ENCODE results near the gene FAU.
"Not testable (repeated sequence)": the region's sequence is repeated elsewhere in the genome, so short reads cannot be mapped to it uniquely, and the experiment has no call there.

The FAU gene

DNA sequence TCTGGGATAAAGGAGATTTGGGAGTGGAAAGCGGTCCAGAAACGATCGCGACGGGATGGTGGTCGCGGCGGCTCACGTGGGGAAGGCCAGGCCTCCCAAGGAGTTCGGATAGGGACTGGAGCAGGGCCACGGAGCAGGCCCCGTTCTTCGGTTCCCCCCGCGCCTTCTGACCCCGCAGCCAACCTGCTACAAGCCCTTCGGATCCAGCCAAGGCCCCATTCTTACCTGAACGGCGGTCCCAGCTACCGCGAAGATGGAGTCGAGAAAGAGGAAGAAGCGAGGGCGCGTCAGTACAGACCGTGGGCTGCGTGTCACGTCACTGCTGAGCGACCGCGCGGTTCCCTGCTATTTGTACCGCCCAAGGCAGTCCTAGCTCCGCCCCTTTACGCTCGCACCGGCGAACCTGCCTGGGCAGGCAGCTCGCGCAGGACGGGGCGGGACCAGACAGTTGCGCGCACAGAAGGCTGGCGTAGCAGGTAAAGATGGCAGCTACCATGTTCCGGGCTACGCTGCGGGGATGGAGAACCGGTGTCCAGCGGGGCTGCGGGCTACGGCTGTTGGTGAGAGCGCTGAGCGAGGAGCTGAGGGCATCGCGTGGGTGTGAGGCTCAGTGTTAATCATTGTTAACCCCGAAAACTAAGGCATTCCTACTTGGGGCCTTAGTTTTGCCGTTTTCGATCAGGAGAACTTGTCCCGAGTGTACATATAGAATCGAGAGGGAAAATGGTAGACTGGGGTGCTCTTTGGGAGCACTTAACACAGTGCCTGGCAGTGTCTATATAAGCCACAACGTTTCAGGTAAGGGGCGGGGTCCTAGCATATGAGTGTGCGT, at the start of gene FAU, which contains the start of gene MRPL49:
Gene FAU (minus strand): TSS at position 270 of the 832 bp plus-strand sequence. CDS start 321 bp downstream, outside the sequence.
Gene MRPL49 (plus strand): TSS at position 457 of the 832 bp plus-strand sequence. CDS start 26 bp downstream, at position 483.
- intact Hi-C loops (cut with DNase I), result loop anchor here (10.0 kb wide), 1 partner anchor 317 kb away; the partner anchor contains the start of gene MAP4K2
- DNase-seq, result peak; percentile 95 to 99 (median 98)

DNA sequence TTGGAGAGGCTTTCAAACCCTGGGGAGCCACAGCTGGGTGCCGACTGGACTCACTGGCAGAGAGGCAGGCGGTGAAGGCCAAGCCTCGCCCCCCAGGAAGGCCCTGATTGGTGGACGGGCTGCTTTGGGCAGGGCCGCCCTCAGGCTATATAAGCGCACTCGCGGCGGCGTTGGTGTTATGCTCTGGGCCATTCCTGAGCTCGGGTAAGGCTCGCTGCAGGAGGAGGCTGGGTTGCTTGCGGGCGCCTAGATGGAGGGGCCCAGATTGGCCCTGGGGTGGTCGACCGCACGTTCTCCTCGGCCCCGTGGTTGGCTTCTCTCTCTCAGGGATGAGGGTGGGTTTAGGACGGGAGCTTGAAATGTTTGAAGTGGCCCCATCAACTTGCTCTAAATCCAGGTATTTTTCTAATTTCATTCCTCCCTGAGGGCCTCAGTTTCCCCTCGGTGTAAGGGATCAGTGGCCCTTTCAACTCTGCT, 48.2 kb upstream of the FAU start, which contains the start of gene SPDYC:
Gene SPDYC (plus strand): TSS at position 176 of the 477 bp plus-strand sequence. CDS start 1,125 bp downstream, outside the sequence.
- no peak for DNase-seq
- intact Hi-C loops (cut with DNase I), result no loop called here

DNA sequence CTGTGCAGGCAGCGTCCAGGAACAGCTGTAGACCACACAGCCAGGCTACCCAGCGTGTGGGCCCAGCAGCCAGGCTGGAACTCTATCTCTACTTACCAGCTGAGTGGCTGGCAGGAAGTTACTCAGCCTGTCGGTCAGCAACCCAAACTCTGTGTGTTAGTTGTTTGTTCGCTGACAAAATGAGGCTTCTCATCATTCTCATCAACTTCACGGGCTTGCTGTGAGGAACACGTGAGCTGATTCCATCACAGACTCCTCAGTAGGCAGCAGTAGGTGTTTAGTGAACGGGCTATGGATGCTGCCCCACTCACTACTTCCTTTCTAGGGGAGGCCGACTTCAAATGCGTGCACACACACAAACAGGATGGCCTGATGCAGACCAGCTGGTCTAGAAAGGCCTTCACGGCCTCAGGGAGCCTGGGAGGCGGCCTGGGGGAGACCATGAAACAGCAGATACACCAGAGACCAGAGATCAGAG, 47.3 kb upstream of the FAU start:
- intact Hi-C loops (cut with DNase I), result no loop called here
- no peak for DNase-seq

DNA sequence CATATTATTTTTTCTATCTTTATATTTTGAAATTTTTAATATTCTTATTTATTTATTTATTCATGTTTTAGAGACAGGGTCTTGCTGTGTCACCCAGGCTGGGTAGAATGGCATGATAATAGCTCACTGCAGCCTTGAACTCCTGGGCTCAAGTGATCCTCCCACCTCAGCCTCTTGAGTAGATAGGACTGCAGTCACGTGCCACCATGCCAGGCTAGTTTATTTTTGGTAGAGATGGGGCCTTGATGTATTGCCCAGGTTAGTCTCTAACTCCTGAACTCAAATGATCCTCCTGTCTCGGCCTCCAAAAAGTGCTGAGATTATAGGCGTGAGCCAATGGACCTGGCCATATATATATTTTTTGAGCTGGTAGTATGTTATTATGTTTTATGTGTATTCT, 45.7 kb upstream of the FAU start:
- no peak for DNase-seq
- intact Hi-C loops (cut with DNase I), result no loop called here

DNA sequence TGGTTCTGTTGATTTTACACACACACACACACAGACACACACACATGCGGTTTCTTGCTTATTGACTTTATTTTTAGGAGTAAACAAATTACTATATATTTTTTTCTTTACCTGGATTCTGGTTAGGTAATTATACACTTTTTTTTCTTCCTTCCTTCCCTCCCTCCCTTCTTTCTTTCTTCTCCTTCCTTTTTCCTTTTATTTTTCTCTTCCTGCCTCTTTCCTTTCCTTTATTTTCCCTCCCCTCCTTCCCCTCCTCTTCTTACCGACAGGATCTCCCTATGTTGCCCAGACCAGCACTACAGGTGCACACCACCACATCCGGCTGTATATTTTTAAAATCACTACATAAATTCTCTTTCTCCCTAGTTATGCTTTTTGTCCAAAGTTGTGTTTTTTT, 45.0 kb upstream of the FAU start:
- intact Hi-C loops (cut with DNase I), result no loop called here
- DNase-seq, result no peak

DNA sequence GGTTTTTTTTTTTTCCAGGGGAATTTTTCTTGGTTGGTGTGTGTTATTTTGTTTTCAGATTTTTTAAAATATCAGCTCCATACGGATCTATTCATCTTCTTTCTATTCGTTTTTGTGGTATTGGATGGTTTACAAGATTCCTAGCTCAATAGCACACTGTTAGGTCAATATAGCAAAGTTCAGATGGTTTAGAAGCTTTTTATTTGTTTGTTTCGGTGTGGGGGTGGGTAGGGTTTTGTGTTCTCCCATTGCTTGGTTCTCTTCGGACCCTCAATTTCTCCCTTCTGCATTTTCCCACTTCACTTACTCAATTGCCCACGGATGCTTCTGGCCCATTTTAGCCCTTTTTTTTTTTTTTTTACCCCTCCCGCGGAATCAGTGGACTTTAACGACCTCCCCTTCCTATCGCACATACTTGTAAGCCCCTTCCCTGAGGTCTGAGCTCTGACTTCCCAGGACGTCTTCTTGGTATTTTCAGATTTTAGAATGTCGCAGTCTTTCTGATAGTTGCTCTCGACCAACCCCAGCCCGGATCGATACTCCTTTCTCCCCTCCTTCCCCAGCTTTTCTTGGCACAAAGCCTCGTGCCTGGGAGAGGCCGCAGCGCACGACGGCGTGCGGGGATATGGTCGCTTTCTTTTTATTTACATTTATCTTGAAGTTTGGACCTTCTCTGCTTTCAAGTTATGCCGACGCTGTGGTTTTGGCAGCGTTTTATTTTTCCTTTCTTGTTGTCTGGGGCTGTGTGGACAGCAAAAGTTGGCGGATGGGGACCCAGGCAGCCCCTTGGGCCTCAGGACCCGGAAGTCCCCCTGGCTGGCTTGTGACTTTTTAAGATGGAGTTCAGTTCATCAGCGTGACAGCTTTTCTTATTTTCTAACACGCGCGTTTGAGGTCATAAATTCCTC, 43.7 kb upstream of the FAU start:
- DNase-seq, result no peak
- intact Hi-C loops (cut with DNase I), result no loop called here

DNA sequence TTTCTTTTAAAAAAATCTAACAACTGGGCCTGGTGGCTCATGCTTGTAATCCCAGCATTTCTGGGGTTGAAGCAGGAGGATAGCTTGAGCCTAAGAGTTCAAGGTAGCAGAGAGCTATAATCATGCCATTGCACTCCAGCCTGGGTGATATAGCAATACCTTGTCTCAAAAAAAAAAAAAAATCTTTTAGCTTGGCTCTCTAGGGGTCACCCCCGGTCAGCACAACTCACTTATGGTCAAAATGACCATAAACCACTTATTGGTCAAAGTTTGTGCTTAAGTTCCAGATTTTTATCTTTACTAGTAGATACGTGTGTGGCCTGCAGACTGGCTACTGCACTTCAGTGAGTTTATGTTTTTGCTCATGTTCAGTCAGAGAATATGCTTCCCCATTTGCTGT, 41.8 kb upstream of the FAU start:
- intact Hi-C loops (cut with DNase I), result no loop called here
- no peak for DNase-seq

DNA sequence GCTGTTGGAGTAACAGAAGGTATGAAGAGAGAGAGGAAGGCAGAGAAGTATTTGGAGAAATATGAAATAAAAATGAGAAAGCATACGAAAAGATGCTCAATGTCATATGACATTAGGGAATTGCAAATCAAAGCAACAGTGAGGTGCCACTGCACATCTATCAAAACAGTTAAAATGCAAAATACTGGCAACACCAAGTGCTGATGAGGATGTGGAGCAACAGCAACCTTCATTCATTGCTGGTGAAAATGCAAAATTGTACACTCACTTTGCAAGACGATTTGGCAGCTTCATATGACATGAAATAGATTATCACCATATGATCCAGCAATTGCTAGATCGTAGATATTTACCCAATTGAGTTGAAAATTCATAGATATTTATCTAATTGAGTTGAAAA, 38.7 kb upstream of the FAU start:
- intact Hi-C loops (cut with DNase I), result no loop called here
- DNase-seq, result no peak

DNA sequence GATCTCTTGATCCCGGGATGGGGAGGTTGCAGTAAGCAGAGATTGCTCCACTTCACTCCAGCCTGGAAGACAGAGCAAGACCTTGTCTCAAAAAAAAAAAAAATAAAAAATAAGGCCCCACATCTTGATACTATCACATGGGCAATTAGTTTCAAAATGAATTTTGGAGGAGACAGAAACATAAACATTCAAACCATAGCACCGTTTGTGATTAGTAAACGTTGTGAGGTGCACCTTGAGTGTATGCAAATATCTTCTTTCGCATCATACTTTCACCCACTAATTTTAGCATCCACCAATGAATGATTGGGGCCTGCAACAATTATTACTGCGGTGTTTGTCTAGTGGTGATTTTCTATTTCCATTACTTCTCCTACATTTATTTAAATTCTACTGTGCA, 37.1 kb upstream of the FAU start:
- DNase-seq, result no peak

DNA sequence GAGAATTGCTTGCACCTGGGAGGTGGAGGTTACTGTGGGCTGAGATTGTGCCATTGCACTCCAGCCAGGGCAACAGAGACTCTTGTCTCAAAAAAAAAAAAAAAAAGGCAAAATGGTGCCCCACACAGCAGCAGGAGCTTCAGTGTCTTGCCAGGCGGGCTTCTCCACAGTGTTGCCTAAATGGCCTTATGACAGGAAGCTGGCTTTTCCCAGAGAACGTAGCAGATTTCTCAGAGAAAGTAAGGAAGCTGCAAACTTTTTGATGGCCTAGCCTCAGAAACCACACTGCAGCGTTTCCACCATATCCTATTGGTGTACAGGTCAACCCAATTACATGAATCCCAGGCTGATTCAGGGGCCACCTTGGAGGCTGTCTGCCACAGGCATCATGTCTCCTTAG, 35.4 kb upstream of the FAU start:
- intact Hi-C loops (cut with DNase I), result no loop called here
- no peak for DNase-seq

More for the DNA sequence above, 37.1 kb upstream of the FAU start:
- intact Hi-C loops (cut with DNase I), result no loop called here

DNA sequence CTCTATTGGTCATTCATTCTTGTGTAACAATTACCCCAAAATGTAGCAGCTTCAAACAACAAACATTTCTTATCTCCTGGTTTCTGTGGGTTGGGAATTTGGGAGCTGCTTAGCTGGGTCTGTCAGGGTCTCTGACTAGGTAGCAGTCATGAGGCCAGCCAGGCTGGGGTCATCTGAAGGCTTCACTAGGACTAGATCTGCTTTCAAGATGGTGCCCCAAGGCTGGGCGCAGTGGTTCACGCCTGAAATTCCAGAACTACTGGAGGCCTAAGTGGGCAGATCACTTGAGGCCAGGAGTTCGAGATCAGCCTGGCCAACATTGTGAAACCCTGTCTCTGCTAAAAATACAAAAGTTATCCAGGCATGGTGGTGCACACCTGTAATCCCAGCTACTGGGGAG, 35.0 kb upstream of the FAU start:
- intact Hi-C loops (cut with DNase I), result no loop called here
- DNase-seq, result no peak

DNA sequence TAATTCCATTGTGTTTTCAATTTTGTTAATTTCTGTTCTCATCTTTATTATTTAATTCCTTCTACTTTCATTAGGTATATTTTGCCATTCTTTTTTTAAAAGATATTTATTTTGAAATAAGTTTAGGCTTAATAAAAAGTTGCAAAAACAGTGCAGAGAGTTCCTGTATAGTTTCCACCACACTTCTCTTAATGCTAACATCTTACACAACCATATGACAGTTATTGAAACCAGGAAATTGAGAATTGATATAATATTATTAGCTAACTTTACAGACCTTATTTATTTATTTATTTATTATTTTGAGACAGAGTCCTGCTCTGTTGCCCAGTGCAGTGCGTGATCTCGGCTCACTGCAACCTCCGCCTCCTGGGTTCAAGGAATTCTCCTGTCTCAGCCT, 34.3 kb upstream of the FAU start:
- no peak for DNase-seq
- intact Hi-C loops (cut with DNase I), result no loop called here

DNA sequence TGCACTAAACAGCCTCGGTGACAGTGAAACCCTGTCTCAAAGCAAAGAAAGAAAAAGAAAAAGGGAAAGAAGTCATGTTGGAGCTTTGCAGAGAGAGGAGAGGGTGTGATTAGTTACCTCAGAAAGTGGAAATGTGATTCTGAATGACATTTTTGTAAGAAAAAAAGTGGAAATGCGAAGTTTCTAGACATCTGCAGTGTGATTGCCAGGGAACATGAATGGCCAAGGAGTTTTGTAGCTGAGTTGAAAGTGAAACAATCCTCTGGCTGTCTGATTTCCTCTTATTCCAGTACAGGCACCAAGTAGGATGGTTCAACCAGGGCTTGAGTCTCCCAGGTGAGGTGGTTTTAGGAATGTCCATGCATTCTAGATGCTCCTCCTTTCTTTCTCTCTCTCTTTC, 30.2 kb upstream of the FAU start:
- intact Hi-C loops (cut with DNase I), result no loop called here
- DNase-seq, result no peak

DNA sequence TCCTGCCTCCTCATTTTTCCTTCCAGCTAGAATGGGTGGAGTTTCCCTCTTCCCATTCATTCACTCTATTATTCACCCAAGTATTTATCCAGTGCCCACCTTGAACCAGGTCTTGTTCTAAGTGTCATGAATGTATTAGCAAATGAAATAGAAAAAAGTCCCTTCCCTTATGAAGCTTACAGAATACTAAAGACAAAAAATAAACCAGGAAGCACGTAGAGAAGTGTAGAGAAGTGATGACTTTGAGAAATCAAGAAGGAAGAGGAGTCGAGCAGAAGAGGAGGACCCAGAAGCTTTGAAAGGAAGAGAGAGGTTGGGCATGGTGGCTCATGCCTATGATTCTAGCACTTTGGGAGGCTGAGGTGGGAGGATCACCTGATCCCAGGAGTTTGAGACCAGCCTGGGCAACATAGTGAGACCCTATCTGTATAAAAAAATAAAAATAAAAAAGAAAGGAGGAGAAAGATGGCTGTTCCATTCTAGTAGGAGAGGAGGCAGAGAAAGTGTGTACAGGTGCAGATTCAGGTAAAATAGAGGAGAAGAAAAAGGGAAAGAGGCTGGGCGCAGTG, 29.5 kb upstream of the FAU start:
- no peak for DNase-seq
- intact Hi-C loops (cut with DNase I), result no loop called here

DNA sequence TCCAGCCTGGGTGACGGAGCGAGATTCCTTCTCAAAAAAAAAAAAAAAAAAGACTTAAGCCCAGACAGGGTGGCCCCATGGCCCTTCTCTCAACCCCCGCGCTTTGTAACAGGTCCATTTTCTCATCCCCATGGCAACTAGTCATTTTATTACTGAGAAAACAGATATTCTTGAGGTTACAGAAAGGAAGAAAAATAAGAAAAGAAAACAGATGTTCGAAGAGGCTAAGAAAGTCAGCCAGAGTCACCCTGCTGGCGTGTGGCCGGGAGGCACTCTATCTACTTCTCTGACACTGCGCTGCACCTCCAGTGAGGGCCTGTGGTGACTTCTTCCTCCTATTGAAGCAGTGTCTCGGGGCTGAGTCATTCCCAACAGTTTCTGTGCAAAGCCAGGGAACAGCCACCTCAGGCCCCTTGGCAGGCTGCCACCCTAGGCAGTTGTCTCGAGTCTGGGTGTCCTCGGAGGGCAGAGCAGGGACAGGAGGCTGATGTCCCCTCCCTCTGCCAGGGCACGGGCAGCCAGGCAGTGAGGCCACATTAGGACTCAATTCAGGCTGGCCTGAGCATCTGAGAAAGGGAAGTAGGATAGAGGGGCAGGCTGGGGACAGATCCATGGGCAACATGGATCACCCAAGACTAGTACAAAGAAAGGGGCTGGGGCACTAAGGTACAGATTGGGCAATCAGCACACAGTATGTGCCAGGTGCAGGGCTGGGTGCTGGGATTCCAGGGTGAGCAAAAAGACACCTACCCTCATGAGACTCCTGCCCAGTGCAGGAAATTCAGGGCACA, 28.8 kb upstream of the FAU start:
- DNase-seq, result peak; percentile 19 to 89 (median 55)
- intact Hi-C loops (cut with DNase I), result no loop called here

DNA sequence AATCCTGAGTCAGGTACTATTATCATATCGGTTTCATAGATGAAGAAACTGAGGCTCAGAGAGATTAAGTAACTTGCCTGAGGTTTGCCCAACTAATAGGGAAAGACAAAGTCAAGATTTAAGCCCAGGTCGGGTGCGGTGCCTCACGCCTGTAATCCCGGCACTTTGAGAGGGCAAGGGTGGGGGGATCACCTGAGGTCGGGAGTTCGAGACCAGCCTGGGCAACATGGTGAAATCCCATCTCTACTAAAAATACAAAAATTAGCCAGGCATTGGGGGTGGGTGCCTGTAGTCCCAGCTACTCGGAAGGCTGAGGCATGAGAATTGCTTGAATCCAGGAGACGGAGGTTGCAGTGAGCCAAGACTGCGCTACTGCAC, 28.2 kb upstream of the FAU start:
- peak in 1 of 42 donors; percentile 40 for DNase-seq
- intact Hi-C loops (cut with DNase I), result not testable (repeated sequence)

DNA sequence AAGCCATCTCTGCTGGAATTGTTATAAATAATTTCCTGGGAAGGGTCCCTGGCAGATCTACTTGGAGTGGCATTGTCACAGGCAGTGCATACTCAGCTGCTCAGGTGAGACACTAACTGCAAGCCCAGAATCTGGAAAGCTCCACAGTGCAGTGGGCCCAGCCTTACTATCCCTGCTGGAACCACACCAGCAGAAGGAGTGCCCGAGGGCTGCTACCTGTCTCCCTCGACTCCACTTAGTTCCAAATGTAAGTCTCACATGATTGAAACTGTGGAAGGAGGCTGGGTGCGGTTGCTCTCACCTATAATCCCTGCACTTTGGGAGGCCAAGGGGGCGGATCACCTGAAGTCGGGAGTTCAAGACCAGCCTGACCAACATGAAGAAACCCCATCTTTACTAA, 26.7 kb upstream of the FAU start:
- DNase-seq, result no peak
- intact Hi-C loops (cut with DNase I), result no loop called here

DNA sequence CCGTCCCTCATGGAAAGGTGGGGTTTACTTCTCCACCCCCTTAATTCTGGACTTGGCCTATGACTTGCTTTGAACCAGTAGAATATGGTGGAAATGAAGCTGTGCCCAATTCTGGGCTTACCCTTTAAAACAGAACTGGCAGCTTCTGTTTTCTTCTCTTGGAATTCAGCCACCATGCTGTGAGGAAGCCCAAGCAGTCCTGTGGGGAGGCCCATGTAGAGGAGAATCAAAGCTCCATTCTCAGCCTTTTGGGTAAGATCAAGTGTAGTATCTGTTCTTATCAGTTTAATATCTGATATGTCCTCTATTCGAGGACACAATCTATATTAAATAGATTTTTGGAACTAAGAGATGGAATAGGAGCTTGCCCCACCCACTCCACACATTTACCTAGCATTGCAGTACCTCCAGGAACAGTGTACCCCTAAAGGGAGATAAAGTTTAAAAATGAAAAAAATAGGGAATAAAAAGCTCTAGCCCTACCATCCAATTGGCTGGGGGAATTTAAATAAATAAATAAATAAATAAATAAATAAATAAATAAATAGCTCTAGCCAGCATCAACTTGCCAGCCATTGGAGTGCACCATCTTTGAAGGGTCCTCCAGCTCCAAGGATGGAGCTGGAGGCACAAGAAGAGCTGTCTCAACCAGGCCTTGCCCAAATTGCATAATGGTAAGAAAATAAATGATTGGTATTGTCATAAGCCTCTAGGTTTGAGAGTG, 25.6 kb upstream of the FAU start:
- intact Hi-C loops (cut with DNase I), result no loop called here
- DNase-seq, result no peak
